HG03025 (cell line): ENCODE measurements around the gene AGGF1.
A peak's percentile ranks its signal among the peaks of the same experiment; 100 is the strongest.
"Not testable (repeated sequence)": the region's sequence is repeated elsewhere in the genome, so short reads cannot be mapped to it uniquely, and the experiment has no call there.

Experiments used
- ATAC-seq: cut with Tn5 transposase; IDR thresholded peaks from one replicate; pipeline ENCODE4 v1.9.1; 2021; ENCODE audit warnings: mild to moderate bottlenecking, moderate library complexity; ENCODE audit not compliant: unreplicated experiment, low FRiP score

Gene AGGF1

GRCh38 chr5:77022511-77023417 is 7.4 kb upstream of the AGGF1 start:
- ATAC-seq: no peak

GRCh38 chr5:77024490-77024889 is 5.7 kb upstream of the AGGF1 start:
- no peak for ATAC-seq

- ATAC-seq: no peak
Measured at GRCh38 chr5:77028631-77029375, 1.4 kb upstream of the AGGF1 start.

GRCh38 chr5:77029376-77029885 is 773 bp upstream of the AGGF1 start:
- no peak for ATAC-seq

- ATAC-seq: no peak
Measured at GRCh38 chr5:77031891-77032290, 1.7 kb downstream of the AGGF1 start.

GRCh38 chr5:77032635-77033034 is 2.4 kb downstream of the AGGF1 start:
- no peak for ATAC-seq

- no peak for ATAC-seq
Measured at GRCh38 chr5:77033338-77033737, 3.1 kb downstream of the AGGF1 start.

GRCh38 chr5:77035950-77036349 is 5.7 kb downstream of the AGGF1 start:
- no peak for ATAC-seq

- no peak for ATAC-seq
Measured at GRCh38 chr5:77046416-77047073, 16.3 kb downstream of the AGGF1 start.

- ATAC-seq: no peak
Measured at GRCh38 chr5:77064040-77064439, 33.8 kb downstream of the AGGF1 start.

GRCh38 chr5:77065256-77065655 is 35.1 kb downstream of the AGGF1 start:
- no peak for ATAC-seq

GRCh38 chr5:77066184-77066583 is 36.0 kb downstream of the AGGF1 start:
- ATAC-seq: peak; percentile 36

GRCh38 chr5:77066823-77067442 is 36.7 kb downstream of the AGGF1 start:
- peak; percentile 48 for ATAC-seq

- no peak for ATAC-seq
Measured at GRCh38 chr5:77073667-77074066, 43.5 kb downstream of the AGGF1 start.

- no peak for ATAC-seq
Measured at GRCh38 chr5:77074745-77075144, 44.5 kb downstream of the AGGF1 start.

GRCh38 chr5:77076961-77077828 is 47.0 kb downstream of the AGGF1 start:
- ATAC-seq: peak; percentile 85

GRCh38 chr5:77077829-77078176 is 47.6 kb downstream of the AGGF1 start:
- no peak for ATAC-seq

- not testable (repeated sequence) for ATAC-seq
Measured at GRCh38 chr5:77080479-77080878, 50.3 kb downstream of the AGGF1 start.

- no peak for ATAC-seq
Measured at GRCh38 chr5:77080905-77081304, 50.7 kb downstream of the AGGF1 start.

- no peak for ATAC-seq
Measured at GRCh38 chr5:77082280-77082679, 52.1 kb downstream of the AGGF1 start.
